Liver (tissue), 9 donors: Measurements from ENCODE around the gene PLEK2. TPM values are rescaled to one million over a fixed set of nuclear protein-coding genes. Genes with fewer than 3 reads are reported as not detected.
A peak's percentile ranks its signal among the peaks of the same experiment; 100 is the strongest.

Experiments
- DNase-seq: peaks from one replicate; pipeline ENCODE4 v3.0.0-alpha.2; 2017; ENCODE audit warnings: low spot score
- H3K27ac ChIP-seq, 2 donors: one replicate each; pipeline ENCODE4 v1.7.0; 2013; ENCODE audit warnings: inconsistent platforms in 2 of 2, low read length in 2 of 2, control low read depth in 1 of 2, low read depth in 1 of 2, mild to moderate bottlenecking in 1 of 2
- H3K27me3 ChIP-seq, 4 donors: one replicate each; pipeline versions ENCODE4 v1.6.1 to v1.7.0; 2013; ENCODE audit warnings: low read length in 3 of 4, inconsistent platforms in 1 of 4, mild to moderate bottlenecking in 1 of 4, moderate library complexity in 1 of 4; ENCODE audit not compliant: control insufficient read depth in 4 of 4, insufficient read depth in 4 of 4
- H3K36me3 ChIP-seq, 4 donors: one replicate each; pipeline versions ENCODE4 v1.6.1 to v1.7.0; 2013; ENCODE audit warnings: low read length in 3 of 4, mild to moderate bottlenecking in 3 of 4, low read depth in 1 of 4, moderate library complexity in 1 of 4; ENCODE audit not compliant: control insufficient read depth in 4 of 4, insufficient read depth in 3 of 4
- H3K4me1 ChIP-seq, 4 donors: one replicate each; pipeline versions ENCODE4 v1.6.1 to v1.7.0; 2013; ENCODE audit warnings: low read length in 3 of 4, mild to moderate bottlenecking in 3 of 4, moderate library complexity in 1 of 4; ENCODE audit not compliant: control insufficient read depth in 4 of 4, insufficient read depth in 4 of 4
- H3K4me3 ChIP-seq, 3 donors: one replicate each; pipeline versions ENCODE4 v1.6.1 to v1.7.0; 2013; ENCODE audit warnings: low read length in 3 of 3, control low read depth in 1 of 3, low read depth in 1 of 3, mild to moderate bottlenecking in 1 of 3
- H3K9ac ChIP-seq, 2 donors: one replicate each; pipeline ENCODE4 v1.7.0; 2013; ENCODE audit warnings: low read length in 2 of 2, mild to moderate bottlenecking in 2 of 2, moderate library complexity in 2 of 2, control low read depth in 1 of 2, low read depth in 1 of 2
- H3K9me3 ChIP-seq, 4 donors: one replicate each; pipeline versions ENCODE4 v1.6.1 to v1.7.0; 2013; ENCODE audit warnings: low read length in 3 of 4; ENCODE audit not compliant: control insufficient read depth in 4 of 4
- ATF3 ChIP-seq: IDR thresholded peaks from 2 replicates; pipeline ENCODE4 v1.6.1; 2016; ENCODE audit warnings: antibody characterized with exemption
- CTCF ChIP-seq: fragments of 150-350 bp; IDR thresholded peaks from 2 replicates; pipeline ENCODE4 v1.5.1; 2017; ENCODE audit warnings: improper control_type of control experiment, low read depth, low read length; ENCODE audit not compliant: missing input control
- EGR1 ChIP-seq, 2 donors: IDR thresholded peaks; 2 replicates each; pipeline ENCODE4 v1.6.1; 2016 to 2018; ENCODE audit warnings: antibody characterized with exemption in 2 of 2, low read depth in 2 of 2
- FOXA1 ChIP-seq: IDR thresholded peaks from 2 replicates; pipeline ENCODE4 v1.6.1; 2016; ENCODE audit warnings: antibody characterized with exemption
- FOXA2 ChIP-seq: IDR thresholded peaks from 2 replicates; pipeline ENCODE4 v1.6.1; 2016; ENCODE audit warnings: antibody characterized with exemption
- GABPA ChIP-seq, 2 donors: IDR thresholded peaks in 1 of 2; conservative IDR thresholded peaks in 1 of 2; 2 replicates each; pipeline ENCODE4 v1.6.1; 2016; ENCODE audit warnings: antibody characterized with exemption in 2 of 2, mild to moderate bottlenecking in 1 of 2, moderate library complexity in 1 of 2
- HNF4A ChIP-seq, 2 donors: conservative IDR thresholded peaks; 2 replicates each; pipeline ENCODE4 v1.6.1; 2016; ENCODE audit warnings: antibody characterized with exemption in 2 of 2, mild to moderate bottlenecking in 2 of 2
- HNF4G ChIP-seq: IDR thresholded peaks from 2 replicates; pipeline ENCODE4 v1.6.1; 2016; ENCODE audit warnings: antibody characterized with exemption
- JUND ChIP-seq, 2 donors: IDR thresholded peaks; 2 replicates each; pipeline ENCODE4 v1.6.1; 2016; ENCODE audit warnings: antibody characterized with exemption in 2 of 2
- MAX ChIP-seq: IDR thresholded peaks from 2 replicates; pipeline ENCODE4 v1.6.1; 2016; ENCODE audit warnings: antibody characterized with exemption
- NR2F2 ChIP-seq: IDR thresholded peaks from 2 replicates; pipeline ENCODE4 v1.6.1; 2016; ENCODE audit warnings: antibody characterized with exemption
- RAD21 ChIP-seq, 2 donors: IDR thresholded peaks; 2 replicates each; pipeline ENCODE4 v1.6.1; 2016; ENCODE audit warnings: antibody characterized with exemption in 2 of 2, mild to moderate bottlenecking in 2 of 2
- REST ChIP-seq: IDR thresholded peaks from 2 replicates; pipeline ENCODE4 v1.6.1; 2016; ENCODE audit warnings: antibody characterized with exemption, mild to moderate bottlenecking
- RXRA ChIP-seq, 2 donors: IDR thresholded peaks; 2 replicates each; pipeline ENCODE4 v1.6.1; 2017 to 2018; ENCODE audit warnings: antibody characterized with exemption in 2 of 2, mild to moderate bottlenecking in 1 of 2
- SP1 ChIP-seq: IDR thresholded peaks from 2 replicates; pipeline ENCODE4 v1.6.1; 2018; ENCODE audit warnings: antibody characterized with exemption, mild to moderate bottlenecking
- TAF1 ChIP-seq: conservative IDR thresholded peaks from 2 replicates; pipeline ENCODE4 v1.6.1; 2016; ENCODE audit warnings: antibody characterized with exemption, mild to moderate bottlenecking
- YY1 ChIP-seq: IDR thresholded peaks from 2 replicates; pipeline ENCODE4 v1.6.1; 2016; ENCODE audit warnings: antibody characterized with exemption, mild to moderate bottlenecking
- ZBTB33 ChIP-seq: IDR thresholded peaks from 2 replicates; pipeline ENCODE4 v1.6.1; 2016; ENCODE audit warnings: antibody characterized with exemption
- WGBS: extraction: QIAGEN DNeasy Blood & Tissue Kit; methylation state at CpG from one replicate; pipeline ENCODE4 v1.1.7; 2013; 5-methylcytosine and 5-hydroxymethylcytosine counted together
- polyA plus RNA-seq, 2 donors: library from polyadenylated mRNA; stranded (reverse) in 1 of 2; unstranded in 1 of 2; fragments of 200-250 nt in 1 of 2; fragments of >200 nt in 1 of 2; fragmentation: Nextera tagmentation in 1 of 2; extraction: Ambion mirVana in 1 of 2; gene quantifications; one replicate each; pipeline versions ENCODE4 v1.2.1 to v1.2.3, GENCODE V29; 2013 to 2015
- total RNA-seq, 2 donors: library from RNA; depleted of rRNA; stranded (reverse); fragments of >200 nt; gene quantifications; one replicate each; pipeline ENCODE4 v1.2.3, GENCODE V29; 2014
- donor health status: healthy.
- donor health status: healthy.
- donor health status: healthy.
- donor health status: healthy.
- donor health status: healthy.

PLEK2 gene
- total and polyA plus RNA-seq, 4 donors, result 6.1 to 17.4 (median 11.2) TPM

GRCh38 chr14:67413806-67414769 lies 2.1 kb upstream of the PLEK2 start:
- Histone ChIP-seq H3K9ac (no peak overlapping the region), H3K27ac (no peak overlapping the region), H3K4me1 (peaks cover 4 to 15% (median 9%) of the 10 kb centered on the region in 4 donors), H3K9me3 (no peaks in the 10 kb centered on the region), H3K27me3 (no peaks in the 10 kb centered on the region), H3K4me3 (no peak overlapping the region), H3K36me3 (no peaks in the 10 kb centered on the region)
- DNase-seq, result no peak
- WGBS, result 77% methylated on average over 3 of the region's 3 CpGs
- TF ChIP-seq EGR1 (IDR thresholded peaks at IDR 0.05; ENCODE audit: low read depth in 2 of 2) (no peak), FOXA1 (no peak)

- no peaks in the 10 kb centered on the region for H3K36me3 ChIP-seq
- 54% methylated on average over 8 of the region's 8 CpGs for WGBS
- peak overlapping the region in 2 of 3 donors; percentile 59 to 68 for H3K4me3 ChIP-seq
- H3K9me3 ChIP-seq, result no peaks in the 10 kb centered on the region
- no peak for DNase-seq
- no peak overlapping the region for H3K27ac ChIP-seq
- no peak overlapping the region for H3K9ac ChIP-seq
- TF ChIP-seq REST (no peak), TAF1 (no peak), NR2F2 (no peak), RAD21 (IDR thresholded peaks at IDR 0.05) (no peak), GABPA (IDR thresholded peaks at IDR 0.05 in 1 of 2, conservative IDR thresholded peaks at IDR 0.05 in 1 of 2) (no peak), MAX (no peak), ZBTB33 (no peak), HNF4G (no peak), JUND (IDR thresholded peaks at IDR 0.05) (no peak), ATF3 (no peak), FOXA1 (no peak), YY1 (no peak), EGR1 (IDR thresholded peaks at IDR 0.05; ENCODE audit: low read depth in 2 of 2) (no peak), SP1 (no peak), FOXA2 (no peak), RXRA (IDR thresholded peaks at IDR 0.05) (no peak), HNF4A (conservative IDR thresholded peaks at IDR 0.05) (no peak), CTCF (no peak)
- H3K4me1 ChIP-seq, result peaks cover 4 to 15% (median 9%) of the 10 kb centered on the region in 4 donors
- no peaks in the 10 kb centered on the region for H3K27me3 ChIP-seq
Measured at GRCh38 chr14:67411370-67411769, 595 bp downstream of the PLEK2 start.
